ENCODE results near the gene HPS6. TPM values are rescaled to one million over a fixed set of nuclear protein-coding genes. Genes with fewer than 3 reads are reported as not detected.
A peak's percentile ranks its signal among the peaks of the same experiment; 100 is the strongest.

The HPS6 gene
- total and polyA plus RNA-seq, 12 donors: 4.5 to 46.0 (median 20.4) TPM

DNA sequence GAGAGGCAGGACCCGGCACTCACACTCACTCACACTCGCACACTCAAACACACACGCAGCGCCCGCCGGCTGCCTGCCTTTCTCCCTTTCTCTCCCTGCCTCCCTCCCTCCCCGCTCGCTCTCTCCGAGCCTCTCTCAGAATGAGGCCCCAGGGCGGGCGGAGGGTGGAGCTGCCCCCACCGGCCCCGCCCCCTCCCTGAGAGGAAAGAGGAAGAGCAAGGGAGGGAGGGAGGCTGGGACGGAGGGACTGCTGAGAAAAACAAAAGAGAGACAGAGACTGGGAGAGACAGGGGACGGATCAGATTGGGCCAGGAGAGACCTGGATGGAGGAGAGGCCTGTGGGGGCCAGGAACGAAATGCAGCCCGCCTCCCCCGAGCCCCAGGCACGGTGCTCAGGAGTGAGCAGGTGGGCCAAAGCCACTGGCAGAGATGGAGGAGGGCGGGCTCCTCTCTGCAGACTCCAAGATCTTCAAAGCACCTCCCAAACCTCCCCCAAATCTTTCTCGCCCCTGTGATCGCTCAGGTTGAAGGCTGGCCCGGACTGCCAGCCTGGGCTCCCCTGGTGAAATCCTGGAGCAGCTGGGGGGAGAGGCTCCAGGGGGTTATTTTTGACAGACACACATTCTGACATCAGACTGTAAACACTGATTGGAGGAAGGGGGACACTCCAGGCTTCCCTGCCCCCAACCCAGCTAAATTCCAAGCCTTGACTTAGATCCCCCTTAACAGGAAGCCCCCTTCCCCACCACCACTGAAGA is 49.9 kb downstream of the HPS6 start:
- peaks cover 54 to 65% of the 10 kb centered on the region in 2 donors for H3K4me1 ChIP-seq (replicated peaks in 1 of 2)
- intact Hi-C loops (cut with DNase I): no loop called here

GRCh38 chr10:102115775-102116174 is 50.6 kb downstream of the HPS6 start:
- H3K36me3 ChIP-seq (replicated peaks in 1 of 2): peaks cover 0 to 11% of the 10 kb centered on the region in 2 donors
- intact Hi-C loops (cut with DNase I): no loop called here
- peaks cover 54 to 65% of the 10 kb centered on the region in 2 donors for H3K4me1 ChIP-seq (replicated peaks in 1 of 2)
- WGBS, 4 donors: 0 to 5% (median 3%) methylated on average over 3 of the region's 3 CpGs
- no peak for DNase-seq
- H3K9me3 ChIP-seq (replicated peaks in 1 of 3): no peaks in the 10 kb centered on the region
- no peaks in the 10 kb centered on the region for H3K27me3 ChIP-seq
- TF ChIP-seq, protein P1, sequence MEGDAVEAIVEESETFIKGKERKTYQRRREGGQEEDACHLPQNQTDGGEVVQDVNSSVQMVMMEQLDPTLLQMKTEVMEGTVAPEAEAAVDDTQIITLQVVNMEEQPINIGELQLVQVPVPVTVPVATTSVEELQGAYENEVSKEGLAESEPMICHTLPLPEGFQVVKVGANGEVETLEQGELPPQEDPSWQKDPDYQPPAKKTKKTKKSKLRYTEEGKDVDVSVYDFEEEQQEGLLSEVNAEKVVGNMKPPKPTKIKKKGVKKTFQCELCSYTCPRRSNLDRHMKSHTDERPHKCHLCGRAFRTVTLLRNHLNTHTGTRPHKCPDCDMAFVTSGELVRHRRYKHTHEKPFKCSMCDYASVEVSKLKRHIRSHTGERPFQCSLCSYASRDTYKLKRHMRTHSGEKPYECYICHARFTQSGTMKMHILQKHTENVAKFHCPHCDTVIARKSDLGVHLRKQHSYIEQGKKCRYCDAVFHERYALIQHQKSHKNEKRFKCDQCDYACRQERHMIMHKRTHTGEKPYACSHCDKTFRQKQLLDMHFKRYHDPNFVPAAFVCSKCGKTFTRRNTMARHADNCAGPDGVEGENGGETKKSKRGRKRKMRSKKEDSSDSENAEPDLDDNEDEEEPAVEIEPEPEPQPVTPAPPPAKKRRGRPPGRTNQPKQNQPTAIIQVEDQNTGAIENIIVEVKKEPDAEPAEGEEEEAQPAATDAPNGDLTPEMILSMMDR (IDR thresholded peaks at IDR 0.05): no peak
- TF ChIP-seq POLR2A (IDR thresholded peaks at IDR 0.05): no peak
- H3K27ac ChIP-seq: peak overlapping the region in 4 of 5 donors; percentile 74 to 99 (median 86)
- H3K4me3 ChIP-seq: peak overlapping the region in 1 of 4 donors; percentile 79

More for the DNA sequence above, 49.9 kb downstream of the HPS6 start:
- Histone ChIP-seq H3K36me3 (replicated peaks in 1 of 2) (peaks cover 0 to 18% of the 10 kb centered on the region in 2 donors), H3K27ac (peak overlapping the region in 4 of 5 donors; percentile 74 to 99 (median 86)), H3K4me3 (peak overlapping the region in 3 of 4 donors; percentile 20 to 79 (median 67)), H3K9me3 (replicated peaks in 1 of 3) (no peaks in the 10 kb centered on the region), H3K27me3 (no peaks in the 10 kb centered on the region)
- peak; percentile 88 to 94 (median 92) for DNase-seq
- TF ChIP-seq, protein P1 (IDR thresholded peaks at IDR 0.05): no peak
- peak in 1 of 2 donors; percentile 85 for TF ChIP-seq POLR2A (IDR thresholded peaks at IDR 0.05)
- 0 to 1% (median 1%) methylated on average over 14 to 23 of the region's 23 CpGs for WGBS, 4 donors

- Histone ChIP-seq H3K27ac (peak overlapping the region in 4 of 5 donors; percentile 93 to 99 (median 96)), H3K9me3 (replicated peaks in 1 of 3) (no peaks in the 10 kb centered on the region), H3K27me3 (no peaks in the 10 kb centered on the region), H3K4me3 (peak overlapping the region in 1 of 4 donors; percentile 79), H3K4me1 (replicated peaks in 1 of 2) (peaks cover 54 to 71% of the 10 kb centered on the region in 2 donors), H3K36me3 (replicated peaks in 1 of 2) (peaks cover 0 to 2% of the 10 kb centered on the region in 2 donors)
- intact Hi-C loops (cut with DNase I): no loop called here
- 54 to 70% (median 65%) methylated on average over 1 of the region's 1 CpG for WGBS, 4 donors
- TF ChIP-seq POLR2A (IDR thresholded peaks at IDR 0.05): no peak
- TF ChIP-seq, protein P1 (IDR thresholded peaks at IDR 0.05): no peak
- DNase-seq: no peak
Observed at GRCh38 chr10:102116656-102117055, 51.5 kb downstream of the HPS6 start.

Small RNA genes lying within 50 kb of the gene (small RNA-seq; reads per million reads assigned to genes)
- gene AL500527.1 (0 reads per million in 2 donors), gene AL500527.2 (0 reads per million in 2 donors)

Other genes with a start within 250 kb of the HPS6 start
- gene OGA, start 246.9 kb upstream of the HPS6 start, total RNA-seq: 100 to 1,000 TPM in 2 of 9 donors, 10 to 100 TPM in 7; 32.8 to 119 (median 76.6) TPM
- gene OGA, start 246.9 kb upstream of the HPS6 start, polyA plus RNA-seq: 10 to 100 TPM; 55.4 to 81.2 (median 65.5) TPM
- 1 to 10 TPM in 8 of 9 donors, not detected in 1; 2.2 to 8.7 (median 4.2) TPM for gene KCNIP2, start 221.5 kb upstream of the HPS6 start, total RNA-seq
- 10 to 100 TPM in 1 of 3 donors, 1 to 10 TPM in 2; 3.7 to 23.0 (median 8.4) TPM for gene KCNIP2, start 221.5 kb upstream of the HPS6 start, polyA plus RNA-seq
- gene ARMH3, start 9.2 kb upstream of the HPS6 start, total RNA-seq: 10 to 100 TPM; 12.6 to 29.7 (median 18.2) TPM
- 10 to 100 TPM; 13.9 to 23.1 (median 16.7) TPM for gene ARMH3, start 9.2 kb upstream of the HPS6 start, polyA plus RNA-seq
- 10 to 100 TPM; 24.1 to 68.0 (median 52.8) TPM for gene LDB1, start 55.0 kb downstream of the HPS6 start, total RNA-seq
- gene LDB1, start 55.0 kb downstream of the HPS6 start, polyA plus RNA-seq: 10 to 100 TPM; 24.7 to 76.9 (median 24.8) TPM
- gene PPRC1, start 67.7 kb downstream of the HPS6 start, total RNA-seq: 10 to 100 TPM; 11.1 to 39.9 (median 19.0) TPM
- gene PPRC1, start 67.7 kb downstream of the HPS6 start, polyA plus RNA-seq: 10 to 100 TPM; 24.7 to 35.8 (median 35.2) TPM
- 10 to 100 TPM; 26.2 to 59.4 (median 33.3) TPM for gene NOLC1, start 87.0 kb downstream of the HPS6 start, total RNA-seq
- gene NOLC1, start 87.0 kb downstream of the HPS6 start, polyA plus RNA-seq: 100 to 1,000 TPM in 1 of 3 donors, 10 to 100 TPM in 2; 18.6 to 111 (median 21.6) TPM
- 10 to 100 TPM in 1 of 9 donors, 1 to 10 TPM in 2, under 1 TPM in 5, not detected in 1; 0.35 to 26.3 (median 0.72) TPM for gene ELOVL3, start 160.9 kb downstream of the HPS6 start, total RNA-seq
- gene ELOVL3, start 160.9 kb downstream of the HPS6 start, polyA plus RNA-seq: 1 to 10 TPM in 2 of 3 donors, not detected in 1; 1.1 to 2.4 TPM
- gene PITX3, start 176.2 kb downstream of the HPS6 start, total RNA-seq: 1 to 10 TPM in 1 of 9 donors, under 1 TPM in 1, not detected in 7; 0.69 to 5.2 TPM
- gene PITX3, start 176.2 kb downstream of the HPS6 start, polyA plus RNA-seq: not detected
- 10 to 100 TPM; 28.4 to 46.1 (median 40.7) TPM for gene GBF1, start 180.2 kb downstream of the HPS6 start, total RNA-seq
- 10 to 100 TPM; 16.4 to 35.1 (median 20.6) TPM for gene GBF1, start 180.2 kb downstream of the HPS6 start, polyA plus RNA-seq

Data from adrenal gland (tissue), 12 donors.